ENCODE results near the gene SLC26A2.
"Not testable (repeated sequence)": the region's sequence is repeated elsewhere in the genome, so short reads cannot be mapped to it uniquely, and the experiment has no call there.

DNA sequence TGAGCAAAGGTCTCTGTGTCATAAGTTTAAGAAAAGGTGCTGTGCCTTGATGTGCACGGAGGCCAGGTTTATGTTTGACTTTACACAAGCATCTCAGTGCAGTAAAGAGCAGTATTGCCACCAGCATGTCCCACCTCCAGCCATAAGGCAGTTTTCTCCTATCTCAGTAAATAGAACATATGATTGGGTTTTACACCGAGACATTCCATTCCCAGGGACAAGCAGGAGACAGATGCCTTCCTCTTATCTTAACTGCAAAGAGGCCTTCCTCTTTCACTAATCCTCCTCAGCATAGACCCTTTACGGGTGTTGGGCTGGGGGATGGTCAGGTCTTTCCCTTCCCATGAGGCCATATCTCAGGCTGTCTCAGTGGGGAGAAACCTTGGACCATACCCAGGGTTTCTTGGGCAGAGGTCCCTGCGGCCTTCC lies 17.8 kb upstream of the SLC26A2 start:
- TF ChIP-seq, protein P1, sequence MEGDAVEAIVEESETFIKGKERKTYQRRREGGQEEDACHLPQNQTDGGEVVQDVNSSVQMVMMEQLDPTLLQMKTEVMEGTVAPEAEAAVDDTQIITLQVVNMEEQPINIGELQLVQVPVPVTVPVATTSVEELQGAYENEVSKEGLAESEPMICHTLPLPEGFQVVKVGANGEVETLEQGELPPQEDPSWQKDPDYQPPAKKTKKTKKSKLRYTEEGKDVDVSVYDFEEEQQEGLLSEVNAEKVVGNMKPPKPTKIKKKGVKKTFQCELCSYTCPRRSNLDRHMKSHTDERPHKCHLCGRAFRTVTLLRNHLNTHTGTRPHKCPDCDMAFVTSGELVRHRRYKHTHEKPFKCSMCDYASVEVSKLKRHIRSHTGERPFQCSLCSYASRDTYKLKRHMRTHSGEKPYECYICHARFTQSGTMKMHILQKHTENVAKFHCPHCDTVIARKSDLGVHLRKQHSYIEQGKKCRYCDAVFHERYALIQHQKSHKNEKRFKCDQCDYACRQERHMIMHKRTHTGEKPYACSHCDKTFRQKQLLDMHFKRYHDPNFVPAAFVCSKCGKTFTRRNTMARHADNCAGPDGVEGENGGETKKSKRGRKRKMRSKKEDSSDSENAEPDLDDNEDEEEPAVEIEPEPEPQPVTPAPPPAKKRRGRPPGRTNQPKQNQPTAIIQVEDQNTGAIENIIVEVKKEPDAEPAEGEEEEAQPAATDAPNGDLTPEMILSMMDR (IDR thresholded peaks at IDR 0.05): not testable (repeated sequence)
- not testable (repeated sequence) for TF ChIP-seq POLR2AphosphoS5 (IDR thresholded peaks at IDR 0.05; ENCODE audit: low read depth, low read length); TCF7L2 (IDR thresholded peaks at IDR 0.05; ENCODE audit: low read depth, low read length); SIN3A (IDR thresholded peaks at IDR 0.05; ENCODE audit: borderline replicate concordance, insufficient read depth, low read depth, low read length)
- TF ChIP-seq, protein P2, sequence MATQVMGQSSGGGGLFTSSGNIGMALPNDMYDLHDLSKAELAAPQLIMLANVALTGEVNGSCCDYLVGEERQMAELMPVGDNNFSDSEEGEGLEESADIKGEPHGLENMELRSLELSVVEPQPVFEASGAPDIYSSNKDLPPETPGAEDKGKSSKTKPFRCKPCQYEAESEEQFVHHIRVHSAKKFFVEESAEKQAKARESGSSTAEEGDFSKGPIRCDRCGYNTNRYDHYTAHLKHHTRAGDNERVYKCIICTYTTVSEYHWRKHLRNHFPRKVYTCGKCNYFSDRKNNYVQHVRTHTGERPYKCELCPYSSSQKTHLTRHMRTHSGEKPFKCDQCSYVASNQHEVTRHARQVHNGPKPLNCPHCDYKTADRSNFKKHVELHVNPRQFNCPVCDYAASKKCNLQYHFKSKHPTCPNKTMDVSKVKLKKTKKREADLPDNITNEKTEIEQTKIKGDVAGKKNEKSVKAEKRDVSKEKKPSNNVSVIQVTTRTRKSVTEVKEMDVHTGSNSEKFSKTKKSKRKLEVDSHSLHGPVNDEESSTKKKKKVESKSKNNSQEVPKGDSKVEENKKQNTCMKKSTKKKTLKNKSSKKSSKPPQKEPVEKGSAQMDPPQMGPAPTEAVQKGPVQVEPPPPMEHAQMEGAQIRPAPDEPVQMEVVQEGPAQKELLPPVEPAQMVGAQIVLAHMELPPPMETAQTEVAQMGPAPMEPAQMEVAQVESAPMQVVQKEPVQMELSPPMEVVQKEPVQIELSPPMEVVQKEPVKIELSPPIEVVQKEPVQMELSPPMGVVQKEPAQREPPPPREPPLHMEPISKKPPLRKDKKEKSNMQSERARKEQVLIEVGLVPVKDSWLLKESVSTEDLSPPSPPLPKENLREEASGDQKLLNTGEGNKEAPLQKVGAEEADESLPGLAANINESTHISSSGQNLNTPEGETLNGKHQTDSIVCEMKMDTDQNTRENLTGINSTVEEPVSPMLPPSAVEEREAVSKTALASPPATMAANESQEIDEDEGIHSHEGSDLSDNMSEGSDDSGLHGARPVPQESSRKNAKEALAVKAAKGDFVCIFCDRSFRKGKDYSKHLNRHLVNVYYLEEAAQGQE (IDR thresholded peaks at IDR 0.05; ENCODE audit: insufficient read depth in 1 of 2, low read depth in 2 of 2, low read length in 1 of 2): not testable (repeated sequence)

All from Panc1 (cell line).